GM21526 (cell line): ENCODE results near the gene C2orf49.
A peak's percentile ranks its signal among the peaks of the same experiment; 100 is the strongest.

Source experiments
- ATAC-seq: cut with Tn5 transposase; IDR thresholded peaks from one replicate; pipeline ENCODE4 v1.9.1; 2021; ENCODE audit warnings: moderate library complexity; ENCODE audit not compliant: unreplicated experiment, low FRiP score

C2orf49 gene

DNA sequence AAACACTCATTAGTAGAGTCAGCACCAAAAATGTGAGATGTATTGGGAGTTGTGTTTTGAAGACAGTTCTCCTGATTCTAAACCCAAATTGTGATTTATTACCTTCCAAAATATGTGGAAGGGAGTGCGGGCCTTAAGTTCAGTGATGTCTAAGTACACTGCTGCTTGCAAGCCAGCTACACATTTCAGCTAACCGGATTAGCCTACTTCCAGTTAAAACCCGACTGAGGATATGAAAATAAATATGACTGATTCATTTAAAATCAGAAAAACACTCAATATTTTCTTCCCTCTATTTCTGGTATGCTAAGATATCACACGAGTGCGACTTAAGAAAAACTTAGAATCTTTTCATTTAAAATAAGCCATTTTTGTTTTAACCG is 60.6 kb downstream of the C2orf49 start:
- ATAC-seq: no peak

DNA sequence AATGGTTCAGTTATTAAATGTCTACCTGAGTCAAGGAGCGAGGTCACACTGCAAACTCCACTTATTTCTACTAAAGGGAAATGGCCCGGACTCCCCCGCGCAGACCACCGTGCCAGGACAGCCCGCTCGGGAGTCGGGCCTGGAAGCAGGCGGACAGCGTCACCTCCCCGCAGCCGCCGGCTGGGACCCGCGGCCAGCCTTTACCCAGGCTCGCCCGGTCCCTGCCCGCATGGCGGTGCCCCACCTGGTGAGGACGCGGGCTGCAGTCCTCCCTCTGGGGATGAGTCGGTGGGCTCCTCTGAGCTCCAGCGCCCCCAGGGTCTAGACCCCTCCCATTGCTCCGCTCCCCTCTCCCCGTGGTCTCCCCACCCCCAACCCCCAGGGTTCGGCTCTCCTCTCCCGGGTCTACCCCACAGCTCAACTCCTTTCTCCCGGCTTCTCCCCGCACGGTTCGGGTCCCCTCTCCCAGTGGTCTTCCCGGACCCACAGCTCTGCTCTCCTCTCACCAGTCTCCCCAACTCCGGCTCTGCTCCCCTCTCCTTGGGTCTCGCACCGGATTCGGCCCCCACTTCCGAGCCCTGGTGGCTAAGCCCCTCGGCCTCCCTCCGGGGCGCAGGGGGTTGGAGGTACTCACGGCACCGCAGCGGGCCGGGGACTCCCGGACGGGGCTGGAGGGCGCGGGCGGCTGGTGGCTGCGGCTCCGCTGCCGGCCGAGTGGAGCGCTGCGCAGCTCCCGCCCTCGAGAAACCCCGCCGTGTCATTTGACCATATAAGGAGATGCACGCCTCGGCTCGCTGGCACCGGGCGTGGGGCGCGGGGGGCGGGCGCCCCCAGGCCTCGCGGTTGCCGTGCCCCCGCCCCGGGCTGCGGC is 61.2 kb downstream of the C2orf49 start, which contains the start of gene FHL2:
FHL2 (minus strand) TSS at position 716 of the 871 bp plus-strand sequence. CDS start 12,535 bp downstream, outside the sequence.
- peak; percentile 99 for ATAC-seq
